ENCODE data around the gene STEAP4.

DNA sequence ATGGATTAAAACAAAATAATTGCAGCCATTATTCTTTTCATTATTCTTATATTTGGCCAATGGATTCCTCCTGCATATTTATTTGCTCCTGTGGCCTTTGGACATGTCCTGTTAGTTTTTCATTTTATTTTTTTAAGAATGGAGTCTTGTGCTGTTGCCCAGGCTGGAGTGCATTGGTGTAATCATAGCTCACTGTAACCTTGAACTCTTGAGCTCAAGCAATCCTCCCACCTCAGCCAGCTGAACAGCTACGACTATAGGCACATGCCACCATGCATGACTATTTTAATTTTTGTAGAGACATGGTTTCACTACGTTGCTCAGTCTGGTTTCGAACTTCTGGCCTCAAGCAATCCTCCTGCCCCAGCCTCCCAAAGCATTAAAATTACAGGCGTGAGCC, 44.1 kb downstream of the STEAP4 start:
- TF ChIP-seq, protein P1, sequence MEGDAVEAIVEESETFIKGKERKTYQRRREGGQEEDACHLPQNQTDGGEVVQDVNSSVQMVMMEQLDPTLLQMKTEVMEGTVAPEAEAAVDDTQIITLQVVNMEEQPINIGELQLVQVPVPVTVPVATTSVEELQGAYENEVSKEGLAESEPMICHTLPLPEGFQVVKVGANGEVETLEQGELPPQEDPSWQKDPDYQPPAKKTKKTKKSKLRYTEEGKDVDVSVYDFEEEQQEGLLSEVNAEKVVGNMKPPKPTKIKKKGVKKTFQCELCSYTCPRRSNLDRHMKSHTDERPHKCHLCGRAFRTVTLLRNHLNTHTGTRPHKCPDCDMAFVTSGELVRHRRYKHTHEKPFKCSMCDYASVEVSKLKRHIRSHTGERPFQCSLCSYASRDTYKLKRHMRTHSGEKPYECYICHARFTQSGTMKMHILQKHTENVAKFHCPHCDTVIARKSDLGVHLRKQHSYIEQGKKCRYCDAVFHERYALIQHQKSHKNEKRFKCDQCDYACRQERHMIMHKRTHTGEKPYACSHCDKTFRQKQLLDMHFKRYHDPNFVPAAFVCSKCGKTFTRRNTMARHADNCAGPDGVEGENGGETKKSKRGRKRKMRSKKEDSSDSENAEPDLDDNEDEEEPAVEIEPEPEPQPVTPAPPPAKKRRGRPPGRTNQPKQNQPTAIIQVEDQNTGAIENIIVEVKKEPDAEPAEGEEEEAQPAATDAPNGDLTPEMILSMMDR (IDR thresholded peaks at IDR 0.05; ENCODE audit: low read depth, low read length, missing input control): no peak
- no peak for TF ChIP-seq TAF1 (conservative IDR thresholded peaks at IDR 0.05)
- TF ChIP-seq, protein P2, sequence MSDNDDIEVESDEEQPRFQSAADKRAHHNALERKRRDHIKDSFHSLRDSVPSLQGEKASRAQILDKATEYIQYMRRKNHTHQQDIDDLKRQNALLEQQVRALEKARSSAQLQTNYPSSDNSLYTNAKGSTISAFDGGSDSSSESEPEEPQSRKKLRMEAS (IDR thresholded peaks at IDR 0.05): no peak
- no peak for TF ChIP-seq YY1 (IDR thresholded peaks at IDR 0.05)
- no peak for TF ChIP-seq GABPA (IDR thresholded peaks at IDR 0.05 in 1 of 2, conservative IDR thresholded peaks at IDR 0.05 in 1 of 2)
- TF ChIP-seq RAD21 (IDR thresholded peaks at IDR 0.05): no peak
- TF ChIP-seq HNF4A (conservative IDR thresholded peaks at IDR 0.05): no peak
- TF ChIP-seq, protein P3, sequence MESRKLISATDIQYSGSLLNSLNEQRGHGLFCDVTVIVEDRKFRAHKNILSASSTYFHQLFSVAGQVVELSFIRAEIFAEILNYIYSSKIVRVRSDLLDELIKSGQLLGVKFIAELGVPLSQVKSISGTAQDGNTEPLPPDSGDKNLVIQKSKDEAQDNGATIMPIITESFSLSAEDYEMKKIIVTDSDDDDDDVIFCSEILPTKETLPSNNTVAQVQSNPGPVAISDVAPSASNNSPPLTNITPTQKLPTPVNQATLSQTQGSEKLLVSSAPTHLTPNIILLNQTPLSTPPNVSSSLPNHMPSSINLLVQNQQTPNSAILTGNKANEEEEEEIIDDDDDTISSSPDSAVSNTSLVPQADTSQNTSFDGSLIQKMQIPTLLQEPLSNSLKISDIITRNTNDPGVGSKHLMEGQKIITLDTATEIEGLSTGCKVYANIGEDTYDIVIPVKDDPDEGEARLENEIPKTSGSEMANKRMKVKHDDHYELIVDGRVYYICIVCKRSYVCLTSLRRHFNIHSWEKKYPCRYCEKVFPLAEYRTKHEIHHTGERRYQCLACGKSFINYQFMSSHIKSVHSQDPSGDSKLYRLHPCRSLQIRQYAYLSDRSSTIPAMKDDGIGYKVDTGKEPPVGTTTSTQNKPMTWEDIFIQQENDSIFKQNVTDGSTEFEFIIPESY (IDR thresholded peaks at IDR 0.05): no peak
- TF ChIP-seq, protein P4, sequence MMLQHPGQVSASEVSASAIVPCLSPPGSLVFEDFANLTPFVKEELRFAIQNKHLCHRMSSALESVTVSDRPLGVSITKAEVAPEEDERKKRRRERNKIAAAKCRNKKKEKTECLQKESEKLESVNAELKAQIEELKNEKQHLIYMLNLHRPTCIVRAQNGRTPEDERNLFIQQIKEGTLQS (IDR thresholded peaks at IDR 0.05): no peak
- no peak for TF ChIP-seq EGR1 (IDR thresholded peaks at IDR 0.05; ENCODE audit: low read depth in 2 of 2)
- no peak for TF ChIP-seq FOXA1 (IDR thresholded peaks at IDR 0.05)

Measured in liver (tissue), 3 donors.